ENCODE results near the gene PDZD7. TPM values are rescaled to one million over a fixed set of nuclear protein-coding genes. Genes with fewer than 3 reads are reported as not detected.

The PDZD7 gene
- total and polyA plus RNA-seq, 9 of the 15 experiments (the other 6 are each of a cell fraction or from before 2014, with no cell fraction given): 0.04 to 0.24 (median 0.08) TPM; not detected in 3

- TF ChIP-seq, protein P1, sequence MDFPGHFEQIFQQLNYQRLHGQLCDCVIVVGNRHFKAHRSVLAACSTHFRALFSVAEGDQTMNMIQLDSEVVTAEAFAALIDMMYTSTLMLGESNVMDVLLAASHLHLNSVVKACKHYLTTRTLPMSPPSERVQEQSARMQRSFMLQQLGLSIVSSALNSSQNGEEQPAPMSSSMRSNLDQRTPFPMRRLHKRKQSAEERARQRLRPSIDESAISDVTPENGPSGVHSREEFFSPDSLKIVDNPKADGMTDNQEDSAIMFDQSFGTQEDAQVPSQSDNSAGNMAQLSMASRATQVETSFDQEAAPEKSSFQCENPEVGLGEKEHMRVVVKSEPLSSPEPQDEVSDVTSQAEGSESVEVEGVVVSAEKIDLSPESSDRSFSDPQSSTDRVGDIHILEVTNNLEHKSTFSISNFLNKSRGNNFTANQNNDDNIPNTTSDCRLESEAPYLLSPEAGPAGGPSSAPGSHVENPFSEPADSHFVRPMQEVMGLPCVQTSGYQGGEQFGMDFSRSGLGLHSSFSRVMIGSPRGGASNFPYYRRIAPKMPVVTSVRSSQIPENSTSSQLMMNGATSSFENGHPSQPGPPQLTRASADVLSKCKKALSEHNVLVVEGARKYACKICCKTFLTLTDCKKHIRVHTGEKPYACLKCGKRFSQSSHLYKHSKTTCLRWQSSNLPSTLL (IDR thresholded peaks at IDR 0.05): no peak
- TF ChIP-seq ATF4 (CRISPR knock-in tag; IDR thresholded peaks at IDR 0.05) (no peak), ZNF3 (CRISPR knock-in tag; IDR thresholded peaks at IDR 0.05) (no peak), ZBTB40 (IDR thresholded peaks at IDR 0.05) (no peak), ZBTB40 (CRISPR knock-in tag; IDR thresholded peaks at IDR 0.05) (no peak; the same call in 1 of the 2 replicates), SMARCE1 (IDR thresholded peaks at IDR 0.05) (no peak), FOXJ3 (CRISPR knock-in tag; IDR thresholded peaks at IDR 0.05) (no peak)
- TF ChIP-seq, protein P2, sequence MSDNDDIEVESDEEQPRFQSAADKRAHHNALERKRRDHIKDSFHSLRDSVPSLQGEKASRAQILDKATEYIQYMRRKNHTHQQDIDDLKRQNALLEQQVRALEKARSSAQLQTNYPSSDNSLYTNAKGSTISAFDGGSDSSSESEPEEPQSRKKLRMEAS (CRISPR knock-in tag; IDR thresholded peaks at IDR 0.05): peak; percentile 89
- TF ChIP-seq, protein P3, sequence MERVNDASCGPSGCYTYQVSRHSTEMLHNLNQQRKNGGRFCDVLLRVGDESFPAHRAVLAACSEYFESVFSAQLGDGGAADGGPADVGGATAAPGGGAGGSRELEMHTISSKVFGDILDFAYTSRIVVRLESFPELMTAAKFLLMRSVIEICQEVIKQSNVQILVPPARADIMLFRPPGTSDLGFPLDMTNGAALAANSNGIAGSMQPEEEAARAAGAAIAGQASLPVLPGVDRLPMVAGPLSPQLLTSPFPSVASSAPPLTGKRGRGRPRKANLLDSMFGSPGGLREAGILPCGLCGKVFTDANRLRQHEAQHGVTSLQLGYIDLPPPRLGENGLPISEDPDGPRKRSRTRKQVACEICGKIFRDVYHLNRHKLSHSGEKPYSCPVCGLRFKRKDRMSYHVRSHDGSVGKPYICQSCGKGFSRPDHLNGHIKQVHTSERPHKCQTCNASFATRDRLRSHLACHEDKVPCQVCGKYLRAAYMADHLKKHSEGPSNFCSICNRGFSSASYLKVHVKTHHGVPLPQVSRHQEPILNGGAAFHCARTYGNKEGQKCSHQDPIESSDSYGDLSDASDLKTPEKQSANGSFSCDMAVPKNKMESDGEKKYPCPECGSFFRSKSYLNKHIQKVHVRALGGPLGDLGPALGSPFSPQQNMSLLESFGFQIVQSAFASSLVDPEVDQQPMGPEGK (CRISPR knock-in tag; IDR thresholded peaks at IDR 0.05; ENCODE audit: borderline replicate concordance): no peak
- TF ChIP-seq, protein P4, sequence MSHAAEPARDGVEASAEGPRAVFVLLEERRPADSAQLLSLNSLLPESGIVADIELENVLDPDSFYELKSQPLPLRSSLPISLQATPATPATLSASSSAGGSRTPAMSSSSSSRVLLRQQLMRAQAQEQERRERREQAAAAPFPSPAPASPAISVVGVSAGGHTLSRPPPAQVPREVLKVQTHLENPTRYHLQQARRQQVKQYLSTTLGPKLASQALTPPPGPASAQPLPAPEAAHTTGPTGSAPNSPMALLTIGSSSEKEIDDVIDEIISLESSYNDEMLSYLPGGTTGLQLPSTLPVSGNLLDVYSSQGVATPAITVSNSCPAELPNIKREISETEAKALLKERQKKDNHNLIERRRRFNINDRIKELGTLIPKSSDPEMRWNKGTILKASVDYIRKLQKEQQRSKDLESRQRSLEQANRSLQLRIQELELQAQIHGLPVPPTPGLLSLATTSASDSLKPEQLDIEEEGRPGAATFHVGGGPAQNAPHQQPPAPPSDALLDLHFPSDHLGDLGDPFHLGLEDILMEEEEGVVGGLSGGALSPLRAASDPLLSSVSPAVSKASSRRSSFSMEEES (CRISPR knock-in tag; IDR thresholded peaks at IDR 0.05): no peak
Measured at GRCh38 chr10:101062232-101063049, 31.5 kb upstream of the PDZD7 start (continued).
